ENCODE data around the gene UBL3.

GRCh38 chr13:29785978-29786377, 64.4 kb downstream of the UBL3 start:
- TF ChIP-seq CTCF (IDR thresholded peaks at IDR 0.05) (no peak), POLR2A (IDR thresholded peaks at IDR 0.05) (no peak)
